Thoracic aorta (tissue), 2 donors: ENCODE results near the gene LCOR. TPM values are rescaled to one million over a fixed set of nuclear protein-coding genes. Genes with fewer than 3 reads are reported as not detected.

Experiments
- ATAC-seq: fragments of 150-250 bp; one replicate; pipeline ENCODE4 v1.8.0; 2017; ENCODE audit warnings: low read depth; ENCODE audit not compliant: insufficient number of reproducible peaks, low FRiP score
- DNase-seq: peaks from one replicate; pipeline ENCODE4 v3.0.0-alpha.2; 2020; ENCODE audit warnings: low spot score
- H3K27ac ChIP-seq, 2 donors: fragments of 200-600 bp; sonication (generic); 1 replicate in 1 of 2; 2 replicates in 1 of 2; pipeline ENCODE4 v1.5.1; 2016; ENCODE audit warnings: mild to moderate bottlenecking in 2 of 2, moderate library complexity in 2 of 2
- H3K27me3 ChIP-seq: fragments of 200-600 bp; sonication (generic); replicated peaks from 2 replicates; pipeline ENCODE4 v1.6.0; 2016; ENCODE audit warnings: mild to moderate bottlenecking; ENCODE audit not compliant: insufficient read depth
- H3K36me3 ChIP-seq: fragments of 200-600 bp; sonication (generic); one replicate; pipeline ENCODE4 v1.5.1; 2016
- H3K4me1 ChIP-seq, 2 donors: fragments of 200-600 bp; sonication (generic); 1 replicate in 1 of 2; 2 replicates in 1 of 2; pipeline versions ENCODE4 v1.5.1 to v1.6.0; 2016; ENCODE audit warnings: low read depth in 2 of 2, mild to moderate bottlenecking in 1 of 2; ENCODE audit not compliant: control insufficient read depth in 1 of 2
- H3K4me3 ChIP-seq: fragments of 200-600 bp; sonication (generic); 2 replicates; pipeline ENCODE4 v1.5.1; 2016; ENCODE audit warnings: mild to moderate bottlenecking
- H3K9me3 ChIP-seq: fragments of 200-600 bp; sonication (generic); 2 replicates; pipeline ENCODE4 v1.5.1; 2016
- CTCF ChIP-seq: fragments of 200-600 bp; sonication (generic); IDR thresholded peaks from one replicate; pipeline ENCODE4 v1.5.1; 2019; ENCODE audit warnings: antibody characterized with exemption
- total RNA-seq, 2 donors: library from RNA; depleted of rRNA; stranded (reverse); fragments of >200 nt; gene quantifications; one replicate each; pipeline versions ENCODE4 v1.1.0 to v1.2.3, GENCODE V29; 2016

LCOR gene
- total RNA-seq, 2 donors from 2014 or later, result 18.3 to 23.3 TPM

GRCh38 chr10:96832721-96833219, 672 bp downstream of the LCOR start:
- peak overlapping the region; percentile 74 to 76 for H3K27ac ChIP-seq
- peak; percentile 47 for DNase-seq
- H3K27me3 ChIP-seq, result no peaks in the 10 kb centered on the region
- TF ChIP-seq CTCF, result no peak
- peak; percentile 14 for ATAC-seq
- no peaks in the 10 kb centered on the region for H3K9me3 ChIP-seq
- peak overlapping the region; percentile 92 for H3K4me3 ChIP-seq
- no peaks in the 10 kb centered on the region for H3K36me3 ChIP-seq
- H3K4me1 ChIP-seq, result peaks cover 19 to 39% of the 10 kb centered on the region in 2 donors

- DNase-seq, result no peak
These were observed 1.3 kb downstream of the LCOR start for GRCh38 chr10:96833220-96834001.

GRCh38 chr10:96834120-96834519, 2.0 kb downstream of the LCOR start:
- H3K36me3 ChIP-seq, result no peaks in the 10 kb centered on the region
- peak overlapping the region; percentile 92 for H3K4me3 ChIP-seq
- DNase-seq, result no peak
- no peak overlapping the region for H3K27ac ChIP-seq
- H3K27me3 ChIP-seq, result no peaks in the 10 kb centered on the region
- no peaks in the 10 kb centered on the region for H3K9me3 ChIP-seq
- peaks cover 19 to 50% of the 10 kb centered on the region in 2 donors for H3K4me1 ChIP-seq
- TF ChIP-seq CTCF, result no peak
- ATAC-seq, result no peak

More at GRCh38 chr10:96833220-96834001, 1.3 kb downstream of the LCOR start:
- H3K4me1 ChIP-seq, result peaks cover 19 to 43% of the 10 kb centered on the region in 2 donors
- H3K27me3 ChIP-seq, result no peaks in the 10 kb centered on the region
- ATAC-seq, result no peak
- H3K4me3 ChIP-seq, result peak overlapping the region; percentile 92
- no peaks in the 10 kb centered on the region for H3K9me3 ChIP-seq
- no peaks in the 10 kb centered on the region for H3K36me3 ChIP-seq
- no peak for TF ChIP-seq CTCF
- H3K27ac ChIP-seq, result peak overlapping the region; percentile 65 to 76

- DNase-seq (no peak), ATAC-seq (no peak)
- Histone ChIP-seq H3K4me3 (no peak overlapping the region), H3K27ac (no peak overlapping the region), H3K9me3 (no peaks in the 10 kb centered on the region), H3K4me1 (peaks cover 22 to 56% of the 10 kb centered on the region in 2 donors), H3K27me3 (no peaks in the 10 kb centered on the region), H3K36me3 (no peaks in the 10 kb centered on the region)
- no peak for TF ChIP-seq CTCF
These were observed 3.8 kb downstream of the LCOR start for GRCh38 chr10:96835899-96836298.

GRCh38 chr10:96838529-96838928, 6.4 kb downstream of the LCOR start:
- Histone ChIP-seq H3K4me3 (no peak overlapping the region), H3K27ac (no peak overlapping the region), H3K36me3 (no peaks in the 10 kb centered on the region), H3K4me1 (peaks cover 19 to 60% of the 10 kb centered on the region in 2 donors), H3K27me3 (no peaks in the 10 kb centered on the region), H3K9me3 (no peaks in the 10 kb centered on the region)
- DNase-seq (no peak), ATAC-seq (no peak)
- no peak for TF ChIP-seq CTCF
